NCI-H187 (cell line): ENCODE measurements around the gene CMSS1.

Experiments
- DNase-seq, 2 experiments: peaks; one replicate each; lab custom pipeline; 2025; lab: John Stamatoyannopoulos, UW

The CMSS1 gene

GRCh38 chr3:99875581-99875928, 57.9 kb downstream of the CMSS1 start:
- no peak for DNase-seq

- no peak for DNase-seq
Measured at GRCh38 chr3:99875929-99876841, 58.5 kb downstream of the CMSS1 start.

- DNase-seq: no peak
Measured at GRCh38 chr3:99877031-99877579, 59.4 kb downstream of the CMSS1 start.

DNA sequence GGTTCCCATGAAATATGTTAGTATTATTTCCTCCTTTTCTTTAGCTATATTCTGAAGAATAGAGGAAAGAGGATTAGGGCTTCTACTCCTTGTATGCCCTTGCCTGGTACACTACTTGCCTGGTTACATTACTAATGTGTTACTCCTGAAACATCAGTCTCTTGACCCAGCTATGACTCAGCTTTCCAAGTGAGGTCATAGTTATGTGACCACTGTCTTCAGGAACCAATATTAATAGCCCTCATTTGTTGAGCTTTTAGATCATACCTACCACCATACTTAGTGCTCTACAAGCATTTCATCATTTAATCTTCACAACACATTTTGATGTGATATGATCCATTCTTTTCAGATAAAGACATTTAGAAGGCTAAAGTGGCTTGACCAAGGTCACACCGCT, 60.3 kb downstream of the CMSS1 start:
- no peak for DNase-seq

- DNase-seq: no peak
Measured at GRCh38 chr3:99879275-99879674, 61.6 kb downstream of the CMSS1 start.

- DNase-seq: no peak
Measured at GRCh38 chr3:99881121-99881524, 63.5 kb downstream of the CMSS1 start.

DNA sequence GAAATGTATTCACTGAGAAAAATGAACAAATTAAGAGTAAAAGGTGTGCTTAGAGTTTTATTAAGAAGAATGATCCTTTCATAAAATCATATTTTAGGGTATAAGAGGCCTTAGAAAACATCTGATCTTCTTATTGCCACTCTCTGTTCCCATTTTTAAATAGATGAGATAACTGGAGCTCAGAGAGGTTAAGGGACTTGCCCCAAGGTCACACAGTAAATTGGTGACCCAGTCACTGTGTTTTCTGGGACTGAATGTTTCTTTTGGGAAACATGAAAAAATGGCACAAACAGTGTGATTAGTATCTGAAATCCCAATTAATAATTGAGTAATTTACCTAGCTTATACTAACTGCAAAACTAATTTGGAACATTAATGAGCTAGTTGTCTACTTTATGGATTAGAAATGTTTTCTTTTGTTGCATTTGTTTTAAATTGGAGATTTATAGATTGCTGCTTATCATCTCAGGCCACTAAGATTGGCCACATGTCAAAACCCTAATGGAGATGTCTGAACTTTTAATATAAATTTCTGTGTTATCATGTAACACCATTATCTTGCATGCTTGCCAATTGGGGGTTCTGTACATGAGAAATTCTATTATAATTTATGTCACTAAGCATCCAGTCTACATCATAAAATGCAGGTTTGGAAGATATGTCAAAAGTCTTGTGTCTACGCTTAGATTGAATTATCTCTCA, 64.9 kb downstream of the CMSS1 start:
- DNase-seq: no peak

- no peak for DNase-seq
Measured at GRCh38 chr3:99883138-99883461, 65.4 kb downstream of the CMSS1 start.

- DNase-seq: no peak
Measured at GRCh38 chr3:99883693-99884092, 66.0 kb downstream of the CMSS1 start.

GRCh38 chr3:99884484-99884883, 66.8 kb downstream of the CMSS1 start:
- no peak for DNase-seq

GRCh38 chr3:99885085-99885484, 67.4 kb downstream of the CMSS1 start:
- no peak for DNase-seq

GRCh38 chr3:99885851-99886250, 68.2 kb downstream of the CMSS1 start:
- DNase-seq: no peak

DNA sequence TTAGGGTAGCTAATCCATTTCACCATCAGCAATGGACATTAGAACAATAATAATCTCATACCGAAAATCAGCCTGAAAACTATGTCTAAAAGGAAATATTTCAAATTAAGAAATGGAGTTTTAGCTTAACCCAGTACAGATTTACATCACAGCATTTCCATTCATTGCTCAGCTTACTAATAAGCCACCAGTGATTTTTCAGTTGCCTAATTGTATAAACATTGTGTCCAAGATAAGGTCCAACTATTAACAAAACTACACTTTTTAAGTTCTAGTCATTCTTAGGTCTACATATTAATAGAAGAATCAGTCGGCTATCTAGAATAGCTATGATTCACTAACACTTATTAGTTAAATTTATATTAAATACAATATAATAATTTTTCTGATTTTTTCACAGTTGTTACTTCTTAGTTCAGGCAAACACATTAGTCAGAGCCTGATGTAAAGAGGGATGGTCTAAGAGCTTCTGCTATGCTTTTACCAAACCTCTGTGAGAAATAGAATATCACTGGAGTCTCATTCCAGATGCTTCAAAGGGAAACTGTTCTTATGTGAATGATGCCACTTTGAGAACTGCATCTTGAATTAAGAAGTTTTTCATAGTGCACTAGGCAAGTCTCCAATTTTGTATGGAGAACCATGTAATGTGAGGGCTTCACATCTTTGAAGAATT, 74.1 kb downstream of the CMSS1 start:
- DNase-seq: no peak

GRCh38 chr3:99892332-99892731, 74.7 kb downstream of the CMSS1 start:
- no peak for DNase-seq

GRCh38 chr3:99895131-99895696, 77.6 kb downstream of the CMSS1 start:
- DNase-seq: no peak

- DNase-seq: no peak
Measured at GRCh38 chr3:99895703-99896441, 78.2 kb downstream of the CMSS1 start.

GRCh38 chr3:99896482-99896881, 78.8 kb downstream of the CMSS1 start:
- no peak for DNase-seq

DNA sequence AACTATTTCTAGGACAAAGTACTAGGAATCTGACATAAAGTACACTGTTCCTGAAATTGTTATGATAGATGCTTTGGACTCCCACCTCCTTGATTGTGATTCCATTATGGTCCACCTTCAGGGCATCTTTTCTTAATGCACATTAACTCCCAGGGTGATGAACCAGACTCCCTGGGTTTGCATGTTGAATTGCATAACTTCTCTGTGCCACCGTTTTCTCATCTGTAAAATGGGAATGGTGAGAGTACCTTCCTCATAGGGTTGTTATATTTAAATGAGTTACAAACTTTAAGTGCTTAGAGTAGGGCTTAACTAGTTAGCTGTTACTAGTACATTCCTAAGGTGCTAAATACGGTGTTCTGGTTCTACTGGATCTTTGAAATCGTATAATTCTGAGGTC, 81.9 kb downstream of the CMSS1 start:
- no peak for DNase-seq

DNA sequence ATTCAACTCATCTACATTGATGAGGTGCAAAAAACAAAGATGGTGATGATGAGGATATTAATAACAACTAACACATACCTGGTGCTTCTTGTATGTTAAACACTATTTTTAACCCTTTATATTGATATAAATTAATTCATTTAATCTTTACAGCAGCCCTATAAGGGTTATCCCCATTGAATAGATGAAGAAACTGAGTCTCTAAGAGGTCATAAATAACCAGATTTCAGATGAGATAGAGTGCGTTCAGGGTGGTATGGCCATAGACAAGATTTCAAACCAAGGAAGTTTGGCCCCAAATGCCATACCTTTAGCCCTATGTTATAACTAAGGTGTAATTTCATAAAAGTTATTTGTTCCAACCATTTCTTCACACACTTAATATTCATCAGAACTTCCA, 82.6 kb downstream of the CMSS1 start:
- DNase-seq: no peak

GRCh38 chr3:99901200-99901926, 83.7 kb downstream of the CMSS1 start:
- no peak for DNase-seq

GRCh38 chr3:99902091-99902490, 84.4 kb downstream of the CMSS1 start:
- DNase-seq: no peak
